ENCODE measurements around the gene FAM184B.
"Not testable (repeated sequence)": the region's sequence is repeated elsewhere in the genome, so short reads cannot be mapped to it uniquely, and the experiment has no call there.

Gene FAM184B

DNA sequence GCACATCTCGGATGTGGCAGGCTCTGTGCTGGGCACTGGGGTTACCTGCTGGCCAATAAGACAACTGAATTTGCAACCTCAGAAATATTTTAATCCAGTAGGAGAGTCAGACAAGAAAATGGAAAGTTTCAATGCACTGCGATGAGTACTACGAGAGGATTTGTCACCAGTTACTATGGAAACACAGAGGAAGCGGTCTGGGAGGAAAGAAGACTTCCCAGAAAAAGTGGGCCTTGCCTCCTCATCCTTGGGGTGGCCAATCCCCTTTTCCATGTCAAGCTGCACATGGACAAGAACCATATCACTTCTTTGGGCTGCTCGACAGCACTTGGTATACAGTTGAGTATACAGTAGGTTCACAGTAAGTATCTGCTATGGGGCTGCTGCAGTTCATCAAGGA lies 67.6 kb downstream of the FAM184B start:
- no peak for DNase-seq

DNA sequence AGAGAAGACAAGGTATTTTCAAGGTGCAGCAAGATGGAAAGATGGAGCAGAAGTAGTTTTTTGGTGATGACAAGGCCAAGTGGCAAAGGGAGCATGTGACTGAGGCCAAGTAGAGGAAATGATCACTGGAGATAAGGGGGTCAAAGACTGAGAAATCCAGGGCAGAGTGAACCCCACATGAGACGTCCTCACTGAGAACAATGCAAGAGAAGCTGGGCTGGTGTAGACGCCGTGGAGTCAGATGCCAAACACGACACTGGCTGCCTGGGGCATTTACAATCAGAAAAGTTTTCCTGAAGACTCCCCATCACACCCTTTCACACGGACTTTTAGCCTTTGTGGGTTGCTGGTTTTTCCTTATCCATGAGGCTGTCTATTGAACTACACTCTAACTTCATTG lies 69.3 kb downstream of the FAM184B start:
- DNase-seq, result no peak

DNA sequence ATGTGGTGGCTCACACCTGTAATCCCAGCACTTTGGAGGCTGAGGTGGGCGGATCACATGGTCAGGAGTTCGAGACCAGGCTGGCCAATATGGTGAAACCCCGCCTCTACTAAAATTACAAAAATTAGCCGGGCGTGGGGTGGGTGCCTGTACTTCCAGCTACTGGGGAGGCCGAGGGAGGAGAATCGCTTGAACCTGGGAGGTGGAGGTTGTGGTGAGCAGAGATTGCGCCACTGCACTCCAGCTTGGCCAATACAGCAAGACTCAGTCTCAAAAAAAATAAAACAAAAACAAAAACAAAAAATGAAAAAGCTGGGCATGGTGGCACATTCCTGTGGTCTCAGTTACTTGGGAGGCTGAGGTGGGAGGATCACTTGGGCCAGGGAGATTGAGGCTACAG lies 70.2 kb downstream of the FAM184B start:
- not testable (repeated sequence) for DNase-seq

DNA sequence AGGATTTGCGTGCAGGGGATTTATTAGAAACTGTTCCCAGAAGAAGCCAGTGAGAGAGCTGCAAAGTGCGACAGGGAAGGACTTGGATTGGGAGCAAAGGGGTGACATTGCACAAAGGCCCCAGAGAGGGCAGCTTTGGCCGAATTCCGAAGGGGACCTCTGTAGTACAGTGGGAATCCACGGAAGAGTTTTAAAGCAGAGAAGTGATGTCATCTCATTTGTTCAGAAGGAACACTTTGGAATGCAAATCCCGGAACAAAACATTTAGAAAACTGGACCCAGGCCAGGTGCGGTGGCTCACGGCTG lies 71.7 kb downstream of the FAM184B start:
- no peak for DNase-seq

DNA sequence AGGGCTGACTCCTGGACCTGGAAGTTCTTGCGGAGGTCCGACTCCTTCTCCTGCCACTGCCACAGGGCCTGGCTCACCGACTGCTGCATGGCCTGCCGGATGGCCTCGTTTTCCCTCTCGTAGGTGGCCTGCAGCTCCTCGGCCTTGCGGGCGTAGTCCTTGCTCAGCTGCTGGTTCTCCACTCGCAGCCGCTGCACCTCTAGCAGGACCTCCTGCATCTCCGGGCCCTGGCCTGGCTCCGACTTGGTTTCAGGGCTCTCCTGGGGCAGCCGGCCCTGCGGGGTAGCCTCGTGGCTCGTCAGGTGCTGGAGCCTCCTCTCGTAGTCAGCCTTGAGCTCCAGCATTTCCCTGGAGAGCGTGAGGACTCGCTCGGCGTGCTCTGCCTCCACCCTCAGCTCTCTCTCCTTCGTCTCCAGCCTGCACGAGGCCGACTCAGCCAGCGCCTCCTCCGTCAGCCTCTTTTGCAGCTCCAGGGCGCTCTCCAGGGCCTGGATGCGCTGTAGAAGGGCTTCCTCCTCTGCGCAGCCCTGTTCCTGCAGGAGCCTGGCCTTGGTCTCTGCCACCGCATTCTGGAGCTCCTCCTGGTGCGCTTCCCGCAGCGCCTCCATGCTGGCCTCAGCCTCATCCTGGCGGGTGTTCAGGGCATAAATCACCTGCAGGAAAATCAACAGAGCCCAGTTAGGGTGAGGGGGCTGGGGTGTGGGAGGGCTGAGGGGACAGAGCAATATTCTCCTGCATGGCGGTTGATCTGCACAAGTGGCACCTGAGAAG lies 72.2 kb downstream of the FAM184B start:
- DNase-seq, result no peak

DNA sequence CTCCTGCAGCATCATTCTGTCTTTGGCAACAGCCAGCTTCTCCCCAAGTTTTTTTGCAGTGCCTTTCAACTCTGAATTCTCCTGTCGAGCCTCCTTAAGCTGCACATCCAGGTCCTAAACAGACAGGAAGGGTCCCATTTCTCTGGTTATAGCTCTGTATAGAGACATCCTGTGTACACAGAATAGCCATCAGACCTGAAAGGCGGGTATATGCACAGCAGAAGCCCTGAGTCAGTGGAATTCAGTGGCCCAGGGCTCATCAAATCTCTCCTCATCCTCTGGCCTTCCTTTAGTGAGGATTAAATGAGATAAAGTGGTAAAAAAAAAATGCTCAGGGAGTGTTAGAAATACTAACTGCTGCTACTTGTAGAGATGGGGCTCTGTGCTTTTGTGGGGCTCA lies 73.8 kb downstream of the FAM184B start:
- DNase-seq, result no peak

DNA sequence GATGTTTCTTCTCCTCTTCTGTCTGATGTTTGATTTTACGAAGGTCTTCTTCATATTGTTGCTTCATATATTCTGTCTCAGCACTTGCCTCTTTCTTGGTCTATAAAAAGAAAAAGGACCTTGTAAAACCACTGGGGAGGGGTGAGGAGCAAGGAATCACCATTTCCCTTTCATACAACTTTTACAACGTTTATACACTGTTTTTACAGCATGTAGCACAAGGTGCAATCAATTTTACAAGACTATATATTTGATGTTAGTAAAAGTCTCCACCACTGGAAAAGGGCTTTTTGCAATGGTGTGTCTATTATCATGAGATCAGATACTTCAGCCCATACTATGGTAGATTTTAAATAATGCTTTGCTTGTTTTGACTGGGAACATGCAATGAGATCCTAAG lies 76.3 kb downstream of the FAM184B start:
- no peak for DNase-seq

DNA sequence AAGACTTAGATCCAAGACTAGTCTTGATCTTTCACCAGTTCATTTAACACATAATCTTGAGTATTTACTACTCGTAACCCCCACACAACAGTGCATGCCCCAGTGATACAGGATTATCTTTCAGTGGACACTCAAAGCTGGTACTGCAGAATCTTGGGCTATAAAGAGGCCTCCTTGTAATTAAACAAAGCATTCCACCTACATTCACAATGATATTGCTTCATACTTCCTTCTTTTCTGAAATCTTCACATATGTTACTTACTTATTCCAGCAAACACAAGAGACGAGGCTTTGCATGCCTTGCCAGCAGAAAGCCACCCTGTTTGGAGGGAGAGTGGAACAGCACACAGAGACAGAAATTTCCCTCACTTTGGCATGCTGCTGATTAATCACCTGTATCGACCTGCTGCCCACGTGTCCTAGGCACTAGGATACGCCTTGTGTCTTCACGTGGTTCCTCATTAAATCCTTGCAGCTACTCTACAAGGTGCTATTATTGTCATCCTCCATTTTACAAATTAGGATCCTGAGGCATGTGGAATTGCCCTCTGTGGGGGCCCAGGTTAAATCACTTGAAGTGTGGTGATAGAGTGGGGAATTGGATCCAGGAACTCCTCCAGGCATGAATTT lies 77.3 kb downstream of the FAM184B start:
- no peak for DNase-seq

DNA sequence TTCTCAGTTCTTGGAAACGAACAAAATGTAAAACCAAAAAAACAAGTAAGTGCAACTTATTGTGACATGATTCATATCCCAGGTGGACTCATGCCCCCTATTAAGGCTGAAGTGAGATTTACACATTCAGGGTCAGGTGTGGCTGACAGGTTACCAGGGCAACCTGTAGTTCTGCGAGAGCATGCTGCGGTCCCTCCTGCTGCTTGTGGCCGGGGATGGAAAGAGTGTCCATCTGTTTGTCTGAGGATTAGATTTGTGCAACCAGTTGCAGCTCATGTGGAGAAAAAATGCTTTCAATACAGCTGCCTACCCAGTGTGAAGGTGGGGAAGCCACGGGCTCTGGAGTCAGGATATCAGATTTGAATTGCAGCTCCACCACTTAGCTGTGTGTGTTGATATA lies 78.8 kb downstream of the FAM184B start:
- no peak for DNase-seq

DNA sequence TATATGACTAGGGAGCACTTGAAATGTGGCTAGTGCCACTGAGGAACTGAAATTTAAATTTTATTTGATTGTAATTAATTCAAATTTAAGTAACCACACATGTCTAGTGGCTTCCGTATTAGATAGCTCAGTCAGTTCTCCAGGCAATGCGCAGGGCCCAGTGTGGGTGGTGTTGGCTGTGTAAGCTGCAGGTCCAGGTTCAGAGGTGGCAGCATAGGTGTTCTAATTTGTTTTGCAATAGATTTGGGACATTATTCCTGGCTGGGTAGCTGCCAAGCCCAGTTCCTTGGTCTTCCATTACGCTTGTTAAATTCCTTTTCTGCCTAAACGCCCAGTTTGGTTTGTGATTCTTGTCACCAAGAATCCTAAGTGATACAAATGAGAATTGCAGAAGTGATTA lies 79.5 kb downstream of the FAM184B start:
- no peak for DNase-seq

DNA sequence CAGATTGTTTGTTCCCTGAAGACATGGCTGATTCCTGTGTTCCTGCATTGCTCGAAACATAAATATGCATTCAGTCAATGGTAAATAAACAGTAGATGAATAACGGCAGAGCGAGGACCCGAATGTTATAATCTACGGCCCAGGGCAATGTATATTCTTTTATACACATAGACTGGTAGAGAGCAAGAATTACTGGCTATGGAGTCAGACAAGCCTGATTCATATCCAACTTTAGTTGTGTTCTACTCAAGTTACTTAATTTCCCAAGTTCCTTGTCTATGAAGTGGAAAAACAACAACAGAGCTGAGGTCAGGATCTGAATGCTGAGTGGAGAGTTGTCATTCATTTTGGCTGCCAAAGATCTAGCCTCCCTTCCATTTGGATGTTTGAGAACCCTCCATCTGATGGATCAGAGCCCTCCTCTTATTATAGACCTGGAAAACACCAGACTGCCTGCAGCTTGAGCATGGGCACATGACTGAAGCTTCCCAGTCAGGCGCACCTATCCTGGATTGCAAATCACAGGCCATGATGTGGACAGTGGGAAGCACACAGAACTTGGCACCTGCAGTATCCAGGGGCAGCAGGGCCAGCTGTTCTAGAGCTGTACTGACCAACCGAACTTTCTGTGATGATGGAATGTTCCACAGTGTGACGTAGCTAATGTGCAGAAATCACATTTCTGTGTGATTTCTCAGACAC lies 80.1 kb downstream of the FAM184B start:
- DNase-seq, result no peak

DNA sequence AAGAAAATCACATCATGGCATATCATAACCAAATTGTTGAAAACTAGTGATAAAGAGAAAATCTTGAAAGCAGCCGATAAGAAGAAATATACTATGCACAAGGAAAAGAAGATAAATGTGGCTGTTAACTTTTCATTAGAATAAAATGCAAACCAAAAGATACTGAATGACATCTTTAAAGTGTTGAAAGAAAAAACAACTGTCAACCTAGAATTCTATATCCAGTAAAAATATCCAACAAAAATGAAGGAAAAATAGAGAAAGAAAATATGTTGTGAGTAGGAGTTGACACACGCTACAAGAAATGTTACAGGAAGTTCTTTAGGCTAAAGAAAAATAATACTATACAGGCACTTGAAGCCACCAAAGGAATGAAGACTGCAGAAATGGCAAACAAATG lies 82.0 kb downstream of the FAM184B start:
- no peak for DNase-seq

DNA sequence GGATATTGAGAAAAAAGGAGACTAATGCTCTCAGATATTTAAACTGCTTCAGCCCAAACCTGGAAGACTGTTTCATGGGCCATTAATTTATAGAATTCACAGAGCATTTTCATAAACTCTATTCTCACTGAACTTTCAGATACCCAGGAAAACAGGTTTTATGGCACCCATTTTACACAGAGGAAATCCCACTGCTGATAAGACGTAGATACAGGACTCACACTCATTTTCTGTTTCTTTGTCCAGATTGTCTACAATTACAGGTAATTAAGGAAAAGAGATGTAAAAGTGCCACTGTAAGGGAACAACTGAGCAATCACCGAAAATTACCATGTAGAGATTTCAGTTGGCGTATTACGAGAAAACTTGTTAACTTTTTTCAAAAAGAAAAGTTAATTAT lies 83.3 kb downstream of the FAM184B start:
- DNase-seq, result no peak

DNA sequence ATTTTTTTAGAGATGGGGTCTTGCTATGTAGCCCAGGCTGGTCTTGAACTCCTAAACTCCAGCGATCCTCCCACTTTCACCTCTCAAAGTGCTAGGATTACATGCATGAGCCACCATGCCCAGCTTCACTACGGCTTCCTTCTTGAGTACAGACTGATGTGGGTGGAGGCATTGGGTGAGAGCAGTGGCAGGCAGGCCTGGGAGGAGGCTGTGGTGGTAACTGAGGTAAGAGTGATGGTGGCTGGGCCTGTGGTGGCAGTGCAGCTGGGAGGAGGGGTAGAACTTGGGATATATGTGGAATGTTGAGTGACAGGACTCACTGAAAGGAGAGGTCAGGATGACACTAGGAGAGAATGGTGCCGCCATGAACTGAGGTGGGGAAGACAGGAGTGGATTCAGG lies 86.1 kb downstream of the FAM184B start:
- no peak for DNase-seq

DNA sequence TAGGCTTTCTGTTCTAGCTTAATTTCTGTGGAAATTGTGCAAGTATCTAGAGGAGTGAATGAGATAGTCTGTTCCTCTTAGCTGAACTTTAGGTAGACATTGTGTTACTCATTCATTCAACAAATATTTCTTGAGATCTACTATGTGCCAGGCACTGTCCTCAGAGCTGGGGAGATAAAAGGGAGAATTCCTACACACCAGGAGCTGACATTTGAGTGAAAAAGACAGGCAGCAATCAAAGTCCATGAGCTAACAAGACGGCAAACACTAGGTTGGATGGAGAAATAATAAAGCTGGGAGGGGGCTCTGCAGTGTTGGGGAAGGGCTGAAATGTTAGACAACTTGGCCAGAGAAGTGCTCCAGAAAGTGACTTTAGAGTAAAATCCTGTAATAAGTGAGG lies 86.9 kb downstream of the FAM184B start:
- DNase-seq, result no peak

DNA sequence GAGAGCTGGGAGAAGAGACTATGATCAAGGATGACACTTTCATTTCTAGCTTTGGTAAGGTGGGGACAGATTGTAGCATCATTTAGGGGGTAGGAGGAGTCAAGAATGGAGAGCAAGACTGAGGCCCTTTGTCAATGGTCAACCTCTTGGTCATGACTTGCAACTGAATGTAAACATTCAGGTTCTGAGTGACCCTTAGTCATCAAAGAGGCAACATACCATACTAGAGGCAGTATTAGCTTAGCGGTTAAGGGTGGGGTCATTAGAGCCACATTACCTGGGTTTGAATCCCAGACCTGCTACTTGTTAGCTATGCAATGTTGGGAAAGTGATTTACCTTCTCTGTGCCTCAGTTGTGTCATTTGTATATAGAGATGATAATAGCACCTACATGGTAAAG lies 90.5 kb downstream of the FAM184B start:
- no peak for DNase-seq

DNA sequence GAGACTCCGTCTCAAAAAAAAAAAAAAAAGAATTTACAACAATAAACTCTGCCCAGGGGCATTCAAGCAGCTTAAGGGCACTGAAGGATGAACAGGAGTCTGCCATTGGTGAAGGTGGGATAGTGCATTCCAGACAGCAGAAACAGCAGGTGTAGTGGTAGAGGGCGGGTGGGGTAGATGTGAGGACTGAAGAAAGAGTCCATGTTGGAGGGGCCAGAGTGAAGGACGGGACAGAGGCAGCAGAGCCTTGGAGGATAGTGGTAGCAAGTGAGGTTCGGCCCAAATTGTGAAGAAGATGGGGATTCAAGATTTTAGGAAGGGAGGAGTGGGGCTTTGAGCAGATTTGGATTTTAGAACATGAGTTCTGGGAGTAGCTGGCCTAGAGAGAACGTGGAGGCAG lies 91.3 kb downstream of the FAM184B start:
- DNase-seq, result no peak

DNA sequence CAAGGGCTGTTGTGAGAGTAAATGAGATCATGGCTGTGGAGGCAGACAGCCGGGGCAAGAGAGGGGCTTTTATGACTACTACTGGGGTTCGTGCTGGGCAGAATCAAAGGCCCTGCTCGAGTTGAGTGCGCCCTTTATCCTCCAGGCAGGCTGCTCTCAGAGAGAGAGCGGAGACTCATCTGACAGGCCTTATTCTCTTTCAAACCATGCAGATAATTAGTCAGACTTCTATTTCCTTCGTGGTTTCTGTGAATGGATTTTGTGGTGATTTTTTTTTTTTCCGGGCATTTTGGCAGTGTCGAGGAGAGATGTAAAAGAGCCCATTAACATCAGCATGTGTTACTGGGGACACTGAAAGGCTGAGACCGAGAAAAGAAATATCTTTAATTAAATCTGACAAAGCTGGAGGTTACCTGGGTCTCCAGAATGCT lies 93.4 kb downstream of the FAM184B start:
- DNase-seq, result no peak

DNA sequence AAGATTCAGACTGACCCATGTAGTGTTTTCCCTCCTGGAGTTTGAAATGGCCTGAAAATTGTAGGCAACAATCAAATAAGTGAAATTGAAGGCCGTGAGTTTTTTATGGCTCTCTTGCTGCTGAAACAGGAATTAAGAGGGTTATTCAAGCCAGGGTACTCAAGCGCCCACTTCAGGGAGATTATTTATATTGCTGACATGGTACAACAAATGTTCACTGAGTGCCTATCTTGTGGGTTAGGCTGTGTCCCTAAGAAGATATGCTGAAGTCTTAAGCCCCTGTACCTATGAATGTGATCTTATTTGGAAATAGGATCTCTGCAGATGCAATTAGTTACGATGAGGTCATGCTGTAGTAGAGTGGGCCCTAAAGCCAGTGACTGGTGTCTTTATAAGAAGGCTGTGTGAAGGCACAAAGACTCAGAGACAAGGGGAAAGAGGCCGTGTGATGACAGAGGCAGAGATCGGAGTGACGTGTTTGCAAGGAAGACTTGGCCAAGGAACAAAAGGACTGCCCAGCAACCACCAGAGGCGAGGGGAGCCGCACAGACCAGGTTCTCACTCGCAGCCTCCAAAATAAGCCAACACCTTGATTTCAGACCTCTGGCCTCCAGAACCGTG lies 94.1 kb downstream of the FAM184B start:
- no peak for DNase-seq

DNA sequence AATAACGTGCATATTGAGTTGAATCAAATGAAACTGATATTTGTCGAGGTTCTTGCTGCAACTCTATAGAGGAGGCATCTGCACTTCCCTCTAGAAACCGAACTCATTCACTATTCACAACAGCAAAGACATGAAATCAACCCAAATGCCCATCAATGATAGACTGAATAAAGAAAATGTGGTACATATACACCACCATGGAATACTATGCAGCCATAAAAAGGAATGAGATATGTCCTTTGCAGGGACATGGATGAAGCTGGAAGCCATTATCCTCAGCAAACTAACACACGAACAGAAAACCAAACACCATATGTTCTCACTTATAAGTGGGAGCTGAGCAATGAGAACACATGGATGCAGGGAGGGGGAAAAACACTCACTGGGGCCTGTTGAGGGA lies 96.8 kb downstream of the FAM184B start:
- DNase-seq, result not testable (repeated sequence)

DNA sequence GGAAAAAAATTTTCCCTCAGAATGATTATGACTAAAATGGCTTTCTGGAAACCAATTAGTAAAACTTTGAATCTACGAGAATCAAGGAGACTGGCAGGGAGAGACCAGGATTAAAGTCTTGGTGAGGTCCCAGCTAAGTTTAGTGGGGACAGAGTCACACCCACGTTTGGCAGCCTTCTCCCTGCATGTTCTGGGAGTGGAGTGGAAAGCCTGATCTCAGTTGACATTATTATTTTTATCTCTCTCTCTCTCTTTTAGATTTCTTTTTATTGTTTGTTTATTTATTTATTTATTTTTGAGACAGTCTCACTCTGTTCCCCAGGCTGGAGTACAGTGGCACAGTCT lies 99.2 kb downstream of the FAM184B start:
- DNase-seq, result no peak

DNA sequence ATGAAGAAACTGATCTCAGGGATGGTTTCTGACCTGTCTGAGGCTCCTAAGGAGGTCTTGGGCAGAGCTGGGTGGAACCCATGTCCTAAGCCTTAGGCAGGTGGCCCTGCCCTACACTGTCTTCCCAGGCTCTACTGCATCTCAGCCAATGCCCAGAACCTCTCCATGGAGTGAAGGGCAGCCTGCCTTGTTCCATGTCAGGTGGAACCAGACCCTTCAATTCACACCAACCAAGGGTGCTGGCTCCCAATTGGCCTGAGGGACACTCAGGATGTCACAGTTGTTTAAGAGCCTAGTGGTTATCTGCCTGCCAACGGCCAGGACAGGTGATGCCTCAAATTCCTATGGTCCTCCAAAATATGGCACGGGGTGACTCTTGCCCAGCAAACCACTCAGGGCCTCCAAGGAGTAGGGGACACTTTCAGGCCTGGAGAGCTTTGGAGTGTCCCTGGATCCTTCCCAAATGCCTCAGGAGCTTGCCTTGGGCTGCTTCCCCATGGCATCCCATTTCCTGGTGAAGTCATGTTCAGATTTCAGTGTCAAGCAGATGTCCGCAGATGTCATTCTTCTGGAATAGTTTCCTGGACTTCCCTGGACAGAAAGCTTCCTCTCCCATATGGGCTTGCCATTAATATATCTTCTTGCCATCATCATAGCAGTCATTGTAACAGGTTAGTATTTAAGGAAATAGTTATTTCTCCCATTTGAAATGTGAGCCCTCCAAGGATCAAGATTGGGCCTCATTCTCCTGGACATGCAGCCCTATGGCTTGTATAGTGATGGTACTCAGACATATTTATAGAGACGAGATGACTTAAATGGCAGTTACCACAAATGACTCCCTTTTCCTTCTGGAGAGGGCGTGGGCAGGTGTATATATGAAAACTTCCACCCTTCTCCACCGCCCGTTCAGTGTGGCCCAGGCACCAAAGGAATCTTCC lies 99.9 kb downstream of the FAM184B start:
- no peak for DNase-seq
